ENCODE results near the gene MUSTN1.

The MUSTN1 gene

GRCh38 chr3:52809149-52809548 lies 25.7 kb downstream of the MUSTN1 start:
- no peak for TF ChIP-seq CTCF (IDR thresholded peaks at IDR 0.05; ENCODE audit: low read depth, low read length)
- H3K4me3 ChIP-seq (ENCODE audit: low read depth, low read length): no peak overlapping the region
- in situ Hi-C loops (cut with HindIII; ENCODE audit: low sequenced_read_pairs): no loop called here
- DNase-seq (ENCODE audit: low read depth, low spot score): no peak

DNA sequence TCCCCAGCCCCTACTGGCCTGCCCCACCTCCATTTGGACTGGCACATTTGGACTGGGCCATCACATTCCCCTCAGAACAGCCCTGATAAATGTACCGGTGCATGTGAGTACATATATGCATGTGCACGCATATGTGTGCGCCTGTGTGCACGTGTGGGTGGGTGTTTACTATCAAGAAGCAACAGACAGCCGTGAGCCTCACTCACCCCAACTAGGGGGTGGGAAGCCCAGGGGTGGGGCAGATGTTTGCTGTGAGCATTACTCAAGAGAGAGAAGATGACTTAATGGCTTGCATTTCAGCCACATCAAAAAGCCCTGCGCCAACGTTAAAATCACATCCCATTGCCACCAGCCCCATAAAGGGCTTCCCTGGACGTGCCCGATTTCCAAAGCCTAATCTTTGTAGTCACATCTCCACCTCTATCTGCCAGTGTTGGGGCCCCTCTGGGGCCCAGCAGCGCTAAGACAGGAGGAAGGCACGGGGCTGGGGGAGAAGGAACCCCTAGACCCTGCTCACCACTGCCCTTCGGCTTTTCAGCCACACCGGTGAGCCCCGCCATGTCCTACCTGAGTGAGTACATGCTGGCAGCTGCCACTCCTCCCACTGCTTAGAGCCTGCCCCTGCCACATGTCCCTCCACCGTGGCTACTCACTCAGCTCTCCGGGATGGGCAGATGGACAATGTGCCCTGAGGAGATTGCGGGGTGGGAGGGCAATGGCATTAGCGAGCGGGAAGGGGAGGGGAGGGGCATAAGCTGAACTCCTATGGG lies 29.4 kb downstream of the MUSTN1 start:
- TF ChIP-seq CTCF (IDR thresholded peaks at IDR 0.05; ENCODE audit: low read depth, low read length): no peak
- no peak overlapping the region for H3K4me3 ChIP-seq (ENCODE audit: low read depth, low read length)
- DNase-seq (ENCODE audit: low read depth, low spot score): no peak
- in situ Hi-C loops (cut with HindIII; ENCODE audit: low sequenced_read_pairs): no loop called here

DNA sequence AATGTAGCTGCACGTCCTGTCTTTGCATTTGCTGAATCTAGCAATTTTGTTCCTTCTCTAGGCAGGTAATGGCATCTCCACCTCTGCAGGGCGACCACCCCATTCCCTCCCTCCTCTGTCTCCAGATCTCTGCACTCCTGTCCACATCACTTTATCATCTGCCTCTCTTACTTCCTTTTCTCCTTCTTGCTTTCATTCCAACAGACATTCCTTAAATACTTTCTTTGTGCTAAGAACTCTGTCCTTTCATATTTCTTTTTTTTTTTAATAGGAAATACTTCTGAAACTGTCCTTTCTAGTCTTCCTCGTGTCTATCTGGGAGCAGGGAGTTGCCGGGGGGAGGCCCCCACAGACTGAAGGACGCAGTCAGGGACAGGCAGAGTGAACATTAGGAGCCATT lies 33.0 kb downstream of the MUSTN1 start:
- no peak overlapping the region for H3K4me3 ChIP-seq (ENCODE audit: low read depth, low read length)
- no peak for TF ChIP-seq CTCF (IDR thresholded peaks at IDR 0.05; ENCODE audit: low read depth, low read length)
- in situ Hi-C loops (cut with HindIII; ENCODE audit: low sequenced_read_pairs): no loop called here
- DNase-seq (ENCODE audit: low read depth, low spot score): no peak

- in situ Hi-C loops (cut with HindIII; ENCODE audit: low sequenced_read_pairs): no loop called here
- DNase-seq (ENCODE audit: low read depth, low spot score): no peak
- H3K4me3 ChIP-seq (ENCODE audit: low read depth, low read length): no peak overlapping the region
- TF ChIP-seq CTCF (IDR thresholded peaks at IDR 0.05; ENCODE audit: low read depth, low read length): no peak
Measured at GRCh38 chr3:52800079-52800478, 34.7 kb downstream of the MUSTN1 start.

GRCh38 chr3:52798978-52799476 lies 35.8 kb downstream of the MUSTN1 start:
- no peak for DNase-seq (ENCODE audit: low read depth, low spot score)
- in situ Hi-C loops (cut with HindIII; ENCODE audit: low sequenced_read_pairs): no loop called here
- peak; percentile 48 for TF ChIP-seq CTCF (IDR thresholded peaks at IDR 0.05; ENCODE audit: low read depth, low read length)
- no peak overlapping the region for H3K4me3 ChIP-seq (ENCODE audit: low read depth, low read length)

GRCh38 chr3:52798376-52798977 lies 36.3 kb downstream of the MUSTN1 start:
- no peak for TF ChIP-seq CTCF (IDR thresholded peaks at IDR 0.05; ENCODE audit: low read depth, low read length)
- no peak for DNase-seq (ENCODE audit: low read depth, low spot score)
- in situ Hi-C loops (cut with HindIII; ENCODE audit: low sequenced_read_pairs): no loop called here
- no peak overlapping the region for H3K4me3 ChIP-seq (ENCODE audit: low read depth, low read length)
